HG02588 (cell line): ENCODE measurements around the gene USP19.

Source experiments
- ATAC-seq: cut with Tn5 transposase; IDR thresholded peaks from one replicate; pipeline ENCODE4 v1.9.1; 2021; ENCODE audit warnings: mild to moderate bottlenecking, moderate library complexity; ENCODE audit not compliant: unreplicated experiment

The USP19 gene

DNA sequence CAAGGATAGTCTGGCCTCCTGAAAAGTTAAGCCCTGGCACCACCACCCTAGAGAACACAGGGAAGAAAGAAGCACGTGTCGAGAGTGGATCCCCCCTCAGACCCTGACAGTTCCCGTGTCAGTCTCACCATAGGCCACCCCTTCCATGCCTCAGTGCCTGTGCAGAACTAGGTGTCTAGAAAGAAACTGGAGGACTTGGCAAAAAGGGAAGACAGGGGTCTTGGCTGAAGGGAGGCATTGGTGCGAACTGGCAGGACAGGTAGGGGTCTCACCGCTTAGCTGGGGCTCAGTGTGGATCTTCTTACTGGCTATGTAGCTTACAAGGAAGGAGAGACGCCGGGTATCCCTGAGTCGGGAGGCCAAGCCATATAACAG lies 16.6 kb downstream of the USP19 start:
- ATAC-seq, result no peak

DNA sequence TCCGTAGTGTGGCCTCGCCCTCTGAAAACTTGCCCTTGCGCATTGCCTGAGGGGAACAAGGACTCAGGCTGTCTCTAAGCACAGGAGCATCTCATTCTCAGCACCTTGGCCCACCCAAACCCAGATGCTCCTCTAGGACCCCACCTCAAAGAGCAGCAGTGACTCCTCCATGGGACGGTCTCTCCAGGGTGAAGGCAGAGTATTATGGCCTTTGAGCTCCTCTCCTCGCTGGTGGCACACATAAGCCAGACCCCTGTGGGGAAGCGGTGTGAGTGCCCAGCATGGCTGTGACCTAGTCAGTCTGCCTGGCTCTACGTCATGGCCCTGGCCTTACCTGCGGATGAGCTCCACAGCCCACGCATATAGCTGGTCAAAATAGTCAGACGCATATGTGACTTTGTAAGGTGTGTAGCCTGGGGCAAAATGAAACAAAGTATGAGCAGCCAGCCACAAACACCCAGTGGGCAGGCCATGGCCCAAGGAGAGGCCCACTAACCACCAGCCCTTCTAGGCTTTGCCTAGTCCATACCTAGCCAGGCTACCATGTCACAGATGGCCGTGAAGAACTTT lies 20.5 kb downstream of the USP19 start:
- no peak for ATAC-seq

DNA sequence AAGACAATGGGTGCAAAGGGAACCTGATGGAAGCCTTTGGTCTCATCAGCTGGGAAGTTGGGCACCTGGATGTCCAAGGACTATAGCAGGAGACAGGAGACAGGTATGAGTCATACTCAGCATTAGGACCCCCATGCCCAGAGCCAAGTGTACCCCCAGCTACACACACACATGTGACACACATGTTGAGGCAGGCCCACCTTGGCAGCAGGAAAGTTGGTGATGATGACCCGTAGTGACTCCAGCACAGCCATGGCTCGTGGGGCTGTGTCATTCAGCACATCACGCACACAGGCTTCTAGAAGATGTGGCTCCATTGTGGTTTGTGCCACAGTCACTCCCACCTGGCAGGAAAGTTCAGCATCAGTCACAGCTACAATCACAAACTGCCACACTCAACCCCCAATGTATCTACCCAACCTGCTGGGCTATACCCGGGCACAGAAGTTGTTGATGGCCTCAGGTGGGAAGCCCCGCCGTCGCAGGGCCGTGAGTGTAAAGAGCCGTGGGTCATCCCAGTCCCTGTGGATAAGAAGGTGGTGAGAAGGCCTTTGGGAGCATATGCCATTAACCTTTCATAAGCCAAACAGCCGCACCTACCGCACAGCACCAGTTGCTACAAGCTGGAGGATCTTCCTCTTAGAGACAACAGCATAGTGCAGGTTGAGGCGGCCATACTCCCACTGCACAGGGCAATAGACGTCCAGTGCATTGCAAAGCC lies 21.6 kb downstream of the USP19 start:
- ATAC-seq, result no peak

DNA sequence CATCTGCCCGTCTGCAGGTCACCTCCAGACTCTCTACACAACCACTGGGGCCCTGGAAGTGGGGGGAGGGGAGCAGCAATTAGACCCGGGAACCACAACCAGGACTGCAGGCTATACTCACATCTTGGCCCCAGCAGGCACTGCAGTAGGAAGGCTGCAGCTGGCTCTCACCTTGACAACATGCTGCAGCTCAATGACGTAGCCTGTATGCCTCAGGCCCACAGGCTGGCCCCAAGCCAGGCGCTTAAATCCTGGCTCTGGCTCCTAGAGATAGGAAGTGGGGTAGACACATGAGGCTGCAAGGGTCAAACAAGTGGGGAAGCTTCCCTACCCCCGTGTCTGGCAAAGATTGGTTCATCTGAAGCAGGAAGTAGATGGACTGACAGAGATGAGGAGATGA lies 22.2 kb downstream of the USP19 start:
- ATAC-seq, result no peak

DNA sequence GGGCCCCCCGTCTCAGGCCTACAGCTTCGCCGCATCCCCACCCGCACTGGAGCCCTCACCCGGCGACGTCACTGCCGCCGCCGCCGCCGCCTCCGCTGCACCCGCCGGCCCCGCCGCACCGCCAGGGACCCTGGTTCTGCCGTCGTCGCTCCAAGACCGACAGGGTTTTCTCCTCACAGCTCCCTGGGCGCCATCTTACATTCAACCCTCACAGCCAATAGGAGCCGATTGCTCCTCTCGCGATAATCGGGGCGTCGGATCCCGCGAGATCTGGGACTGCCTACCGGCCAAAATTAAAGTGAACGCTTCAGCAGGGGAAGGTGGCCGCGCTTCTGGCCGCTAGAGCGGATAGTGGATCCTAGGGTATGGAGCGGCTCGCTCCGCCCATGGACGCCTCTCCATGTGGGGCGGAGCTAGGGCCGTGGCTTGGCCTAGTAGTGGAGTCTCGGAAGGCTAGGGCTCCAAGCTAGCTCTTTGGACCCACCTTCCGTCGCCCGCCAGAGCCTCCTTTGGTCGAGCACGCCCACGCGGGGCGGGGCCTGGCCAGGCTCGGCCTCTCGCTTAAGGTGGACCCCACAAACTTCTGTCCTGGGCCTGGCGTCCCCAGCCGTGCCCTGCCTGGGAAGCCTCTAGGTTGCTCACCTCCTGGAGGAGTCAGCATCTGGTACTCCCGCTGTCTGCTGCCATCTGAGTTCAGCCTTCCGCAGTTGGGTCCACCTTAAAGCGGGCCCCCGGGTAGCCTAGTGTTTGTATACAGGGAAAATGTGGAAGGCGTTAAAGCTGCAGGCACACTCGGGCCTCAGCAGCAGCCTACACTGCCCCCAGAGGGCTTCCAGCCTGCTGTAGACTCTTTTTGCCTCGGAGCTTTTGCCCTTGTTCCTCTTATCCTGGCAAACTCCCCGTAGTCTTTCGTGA lies 26.5 kb downstream of the USP19 start, which contains the start of gene QRICH1:
Gene QRICH1, minus strand, starts transcription at position 219 of the 915 bp plus-strand sequence. CDS start 17,054 bp downstream, outside the sequence.
- peak; percentile 68 for ATAC-seq

DNA sequence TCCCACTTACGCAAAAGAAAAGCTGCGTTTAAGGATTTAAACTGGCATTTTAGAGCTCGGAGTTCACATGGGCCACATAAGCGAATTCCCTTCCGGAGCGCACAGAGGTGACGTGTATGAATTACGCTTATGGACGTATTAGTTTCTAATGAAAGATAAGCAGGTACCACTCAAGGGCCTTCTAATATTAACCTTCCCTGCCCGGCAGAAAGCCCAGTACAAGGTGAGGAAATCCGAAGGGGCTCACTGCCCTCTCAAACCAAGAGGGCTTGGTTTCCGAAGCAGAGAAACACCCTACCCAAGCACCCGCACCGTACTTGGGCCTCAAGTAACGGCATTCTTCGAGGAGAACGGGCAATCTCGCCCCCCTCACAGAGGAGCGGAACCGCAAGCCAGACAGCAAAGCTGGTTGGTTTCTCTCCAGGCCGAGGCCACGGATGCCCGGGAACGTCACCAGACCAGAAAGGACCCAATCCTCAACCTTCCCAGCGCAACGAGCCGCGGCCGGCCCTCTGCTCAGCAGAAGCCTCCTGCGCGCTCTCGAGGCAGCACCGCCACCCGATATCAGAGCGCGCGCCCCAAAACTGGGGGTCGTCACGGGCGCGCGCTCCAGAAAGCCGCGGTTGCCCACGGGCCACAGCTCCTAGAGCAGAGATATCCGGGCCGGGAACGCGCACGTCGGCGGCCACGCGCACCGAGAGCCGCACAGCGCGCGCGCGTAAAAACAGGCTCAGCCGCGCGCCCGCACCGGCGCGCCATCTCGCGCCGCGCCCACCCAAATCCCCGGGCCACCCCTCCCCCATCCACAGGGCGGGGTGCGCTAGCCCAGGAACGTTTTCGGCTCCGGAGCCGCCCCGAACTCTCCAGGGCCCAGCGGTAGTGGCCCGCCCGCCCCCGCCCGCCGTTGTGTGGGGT lies 27.4 kb downstream of the USP19 start:
- ATAC-seq, result peak; percentile 41

DNA sequence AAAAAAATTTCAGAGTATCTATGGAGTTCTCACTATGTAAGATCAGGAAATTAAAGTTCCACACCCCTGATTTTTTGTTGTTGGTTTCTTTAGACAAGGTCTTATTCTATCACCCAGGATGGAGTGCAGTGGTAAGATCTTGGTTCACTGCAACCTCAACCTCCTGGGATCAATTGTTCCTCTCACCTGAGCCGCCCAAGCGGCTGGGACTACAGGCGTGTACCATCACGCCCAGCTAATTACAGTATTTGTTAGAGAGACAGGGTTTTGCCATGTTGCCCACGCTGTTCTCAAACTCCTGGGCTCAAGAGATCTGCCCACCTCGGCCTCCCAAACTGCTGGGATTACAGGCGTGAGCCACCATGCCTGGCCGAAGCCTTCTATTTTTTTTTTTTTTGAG lies 39.2 kb downstream of the USP19 start:
- no peak for ATAC-seq

DNA sequence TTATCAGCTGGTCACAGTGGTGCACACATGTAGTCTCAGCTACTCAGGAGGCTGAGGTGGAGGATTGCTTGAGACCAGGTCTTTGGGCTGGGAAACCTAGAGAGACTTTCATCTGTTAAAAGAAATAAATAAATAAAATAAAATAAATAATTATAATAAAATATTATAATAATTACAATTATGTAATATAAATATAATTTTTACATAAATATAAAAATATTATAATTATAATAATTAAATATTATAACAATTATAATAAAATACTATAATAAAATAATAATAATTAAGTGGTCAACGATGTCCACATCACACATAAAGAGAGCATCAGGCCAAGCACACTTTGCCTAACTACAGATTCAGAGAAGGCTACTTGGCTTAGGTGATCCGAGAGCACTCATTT lies 41.4 kb downstream of the USP19 start:
- ATAC-seq, result no peak

DNA sequence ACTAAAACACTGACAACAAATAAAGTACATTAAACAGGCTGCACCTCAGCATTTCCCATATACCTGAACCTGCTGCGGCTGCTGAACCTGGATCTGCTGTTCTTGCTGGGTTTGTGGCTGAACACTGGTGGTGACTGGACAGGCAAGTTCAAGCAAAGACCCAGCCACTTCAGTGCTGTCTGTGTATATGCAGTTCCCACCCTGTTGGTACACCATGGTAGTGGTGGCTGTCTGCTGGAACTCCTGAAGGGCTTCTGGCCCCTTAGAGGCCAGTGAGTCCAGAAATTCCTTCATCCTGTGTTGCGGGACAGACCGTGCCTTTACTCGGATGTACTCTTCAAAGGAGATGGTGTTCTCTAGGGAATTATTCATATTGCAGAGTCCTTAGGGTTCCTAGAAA lies 44.0 kb downstream of the USP19 start:
- ATAC-seq, result no peak

DNA sequence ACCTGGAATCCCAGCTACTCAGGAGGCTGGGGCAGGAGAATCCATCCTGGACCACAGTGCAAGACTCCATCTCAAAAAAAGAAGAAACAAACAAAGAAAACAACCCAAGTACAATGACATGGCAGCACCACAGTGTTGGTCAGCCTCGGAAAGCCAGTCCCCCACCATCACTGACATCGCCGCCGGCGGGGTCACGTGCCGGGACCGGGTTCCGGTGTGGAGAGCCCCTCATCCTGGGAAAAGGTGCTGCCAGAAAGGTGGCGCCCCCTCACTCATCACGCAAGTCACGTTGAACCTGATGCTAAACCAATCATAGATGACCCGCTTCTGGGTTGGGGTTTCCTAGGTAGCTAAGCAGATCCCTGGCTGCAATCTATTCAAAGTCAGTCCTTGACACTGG lies 44.5 kb downstream of the USP19 start:
- ATAC-seq, result no peak
